ENCODE results near the gene POLK. TPM values are rescaled to one million over a fixed set of nuclear protein-coding genes. Genes with fewer than 3 reads are reported as not detected.

POLK gene
- total and polyA plus RNA-seq, 5 donors from 2014 or later: 19.8 to 33.6 (median 24.1) TPM

Other genes starting within 250 kb of the POLK start
- gene HMGCR, start 174.7 kb upstream of the POLK start, total RNA-seq: 40.0 TPM
- gene HMGCR, start 174.7 kb upstream of the POLK start, polyA plus RNA-seq: 10 to 100 TPM; 10.5 to 17.1 (median 12.5) TPM
- 49.9 TPM for gene CERT1, start 262 bp upstream of the POLK start, total RNA-seq
- 10 to 100 TPM; 19.4 to 25.7 (median 21.8) TPM for gene CERT1, start 262 bp upstream of the POLK start, polyA plus RNA-seq
- gene ANKDD1B, start 99.6 kb downstream of the POLK start, total RNA-seq: 0.69 TPM
- gene ANKDD1B, start 99.6 kb downstream of the POLK start, polyA plus RNA-seq: 1 to 10 TPM; 2.1 to 3.3 (median 2.5) TPM
- 16.6 TPM for gene POC5, start 205.5 kb downstream of the POLK start, total RNA-seq
- 10 to 100 TPM; 13.7 to 21.2 (median 18.3) TPM for gene POC5, start 205.5 kb downstream of the POLK start, polyA plus RNA-seq